ENCODE data around the gene UNC80.

The UNC80 gene

GRCh38 chr2:209973328-209973727, 201.7 kb downstream of the UNC80 start:
- no peak for DNase-seq

- DNase-seq = no peak
Measured at GRCh38 chr2:209974576-209974975, 202.9 kb downstream of the UNC80 start.

- no peak for DNase-seq
Measured at GRCh38 chr2:209976698-209977385, 205.2 kb downstream of the UNC80 start.

- DNase-seq = peak; percentile 48
Measured at GRCh38 chr2:209977386-209978239, 206.0 kb downstream of the UNC80 start.

- no peak for DNase-seq
Measured at GRCh38 chr2:209984291-209984690, 212.7 kb downstream of the UNC80 start.

- no peak for DNase-seq
Measured at GRCh38 chr2:209985874-209986273, 214.2 kb downstream of the UNC80 start.

- no peak for DNase-seq
Measured at GRCh38 chr2:209986415-209986814, 214.8 kb downstream of the UNC80 start.

- DNase-seq = no peak
Measured at GRCh38 chr2:209988010-209988409, 216.4 kb downstream of the UNC80 start.

- no peak for DNase-seq
Measured at GRCh38 chr2:209990838-209991237, 219.2 kb downstream of the UNC80 start.

- DNase-seq = no peak
Measured at GRCh38 chr2:209993968-209994367, 222.3 kb downstream of the UNC80 start.

GRCh38 chr2:209998596-209998995, 227.0 kb downstream of the UNC80 start:
- no peak for DNase-seq

- DNase-seq = no peak
Measured at GRCh38 chr2:210000464-210001324, 229.1 kb downstream of the UNC80 start.

GRCh38 chr2:210002158-210003157, 230.8 kb downstream of the UNC80 start, which contains the start of gene RPE:
Gene RPE (plus strand): TSS chr2:210002638. CDS start chr2:210002662, 24 bp downstream.
- DNase-seq = peak; percentile 97

GRCh38 chr2:210003359-210003758, 231.7 kb downstream of the UNC80 start:
- no peak for DNase-seq

- DNase-seq = no peak
Measured at GRCh38 chr2:210004881-210005280, 233.2 kb downstream of the UNC80 start.

- no peak for DNase-seq
Measured at GRCh38 chr2:210007895-210008294, 236.3 kb downstream of the UNC80 start.

- DNase-seq = no peak
Measured at GRCh38 chr2:210009126-210009525, 237.5 kb downstream of the UNC80 start.

GRCh38 chr2:210009896-210010295, 238.3 kb downstream of the UNC80 start:
- DNase-seq = no peak

- no peak for DNase-seq
Measured at GRCh38 chr2:210020138-210020537, 248.5 kb downstream of the UNC80 start.

- DNase-seq = no peak
Measured at GRCh38 chr2:210022824-210023223, 251.2 kb downstream of the UNC80 start.

- DNase-seq = no peak
Measured at GRCh38 chr2:210027608-210028007, 256.0 kb downstream of the UNC80 start.

- DNase-seq = no peak
Measured at GRCh38 chr2:210028178-210028577, 256.5 kb downstream of the UNC80 start.
